A549 (cell line): ENCODE results near the gene LHFPL2. TPM values are rescaled to one million over a fixed set of nuclear protein-coding genes. Genes with fewer than 3 reads are reported as not detected.

ENCODE experiments used
- ATAC-seq, 2 experiments: fragments of 200-7000 bp in 1 of 2; fragments of >200 bp in 1 of 2; cut with Nextera tagmentation in 1 of 2; cut with Tn5 transposase in 1 of 2; 3 replicates each; pipeline versions ENCODE4 v1.8.0 to v1.9.1; 2018 to 2020; ENCODE audit warnings: mild to moderate bottlenecking in 1 of 2, moderate library complexity in 1 of 2
- CTCF ChIA-PET: fragments of 300-600 bp; sonication (Branson Sonifier 250); formaldehyde crosslinking; extraction: SDS; loops from one replicate; lab custom pipeline; 2021; ENCODE audit warnings: antibody characterized with exemption, inconsistent platforms; lab: Yijun Ruan, JAX
- POLR2A ChIA-PET: fragments of 350-600 bp; formaldehyde crosslinking; extraction: SDS; loops from one replicate; lab custom pipeline; 2021; ENCODE audit warnings: antibody characterized with exemption, inconsistent platforms; lab: Yijun Ruan, JAX
- DNase-seq, 2 experiments: peaks; one replicate each; pipeline versions ENCODE4 v3.0.0 to v3.0.0-alpha.2; 2011 to 2016; ENCODE audit warnings: low read depth in 1 of 2, low spot score in 1 of 2
- FAIRE-seq: peaks from 2 replicates; lab custom pipeline; 2011; peaks lifted over from hg19 to GRCh38; lab: Jason Lieb, UNC
- H3K27ac ChIP-seq, 2 experiments: fragments of >200 bp; sonication (Bioruptor Twin); formaldehyde crosslinking; 3 replicates each; pipeline ENCODE4 v1.5.1; 2016 to 2017
- H3K4me1 ChIP-seq: fragments of >200 bp; sonication (Bioruptor Twin); formaldehyde crosslinking; 3 replicates; pipeline ENCODE4 v1.6.1; 2016
- H3K4me2 ChIP-seq: fragments of >200 bp; sonication (Bioruptor Twin); formaldehyde crosslinking; 3 replicates; pipeline ENCODE4 v1.6.1; 2016
- H3K4me3 ChIP-seq: fragments of >200 bp; sonication (Bioruptor Twin); formaldehyde crosslinking; 3 replicates; pipeline ENCODE4 v1.5.1; 2016
- H3K9me3 ChIP-seq: fragments of >200 bp; sonication (Bioruptor Twin); formaldehyde crosslinking; 3 replicates; pipeline ENCODE4 v1.6.1; 2016
- ATOH8 ChIP-seq: fragments of 250-450 bp; sonication (Bioruptor Pico); IDR thresholded peaks from 2 replicates; pipeline ENCODE4 v1.5.0; 2020; ENCODE audit warnings: low read depth, mild to moderate bottlenecking, moderate library complexity
- CEBPB ChIP-seq, 2 experiments: fragments of >200 bp in 1 of 2; sonication (Bioruptor Twin) in 1 of 2; formaldehyde crosslinking in 1 of 2; IDR thresholded peaks; 2 replicates each; pipeline ENCODE4 v1.6.1; 2012 to 2016
- CHD4 ChIP-seq: fragments of 200-600 bp; sonication (generic); IDR thresholded peaks from 2 replicates; pipeline ENCODE4 v1.6.1; 2016; ENCODE audit warnings: antibody characterized with exemption, mild to moderate bottlenecking, borderline replicate concordance
- E2F6 ChIP-seq: IDR thresholded peaks from 2 replicates; pipeline ENCODE4 v1.6.1; 2012; ENCODE audit warnings: low read depth, borderline replicate concordance
- EHF ChIP-seq: fragments of 250-450 bp; sonication (Bioruptor Pico); IDR thresholded peaks from 2 replicates; pipeline ENCODE4 v1.5.0; 2020; ENCODE audit warnings: mild to moderate bottlenecking
- EHMT2 ChIP-seq: fragments of 200-600 bp; sonication (generic); IDR thresholded peaks from 2 replicates; pipeline ENCODE4 v1.6.1; 2016; ENCODE audit warnings: antibody characterized with exemption, low read depth, mild to moderate bottlenecking, moderate library complexity
- ELK1 ChIP-seq: fragments of 150-350 bp; IDR thresholded peaks from 2 replicates; pipeline ENCODE4 v1.6.1; 2014; ENCODE audit warnings: low read depth, mild to moderate bottlenecking, low read length
- ESRRA ChIP-seq: fragments of 150-350 bp; IDR thresholded peaks from 2 replicates; pipeline ENCODE4 v1.6.1; 2014; ENCODE audit warnings: mild to moderate bottlenecking, low read length, borderline replicate concordance
- FOSL2 ChIP-seq, 2 experiments: fragments of 450-650 bp in 1 of 2; fragments of >200 bp in 1 of 2; sonication (Bioruptor Twin) in 1 of 2; formaldehyde crosslinking; IDR thresholded peaks; 2 replicates each; pipeline versions ENCODE4 v1.5.0 to v1.6.1; 2016 to 2020; ENCODE audit warnings: mild to moderate bottlenecking in 1 of 2, moderate library complexity in 1 of 2
- GATA3 ChIP-seq: IDR thresholded peaks from 2 replicates; pipeline ENCODE4 v1.6.1; 2012; ENCODE audit warnings: borderline replicate concordance
- HEYL ChIP-seq: fragments of 250-450 bp; sonication (Bioruptor Pico); IDR thresholded peaks from 2 replicates; pipeline ENCODE4 v1.8.0; 2021; ENCODE audit warnings: mild to moderate bottlenecking, moderate library complexity
- HOXB13 ChIP-seq: fragments of 250-450 bp; sonication (Bioruptor Pico); IDR thresholded peaks from 2 replicates; pipeline ENCODE4 v1.5.0; 2020; ENCODE audit warnings: low read depth, mild to moderate bottlenecking, moderate library complexity
- HOXB5 ChIP-seq: fragments of 250-450 bp; sonication (Bioruptor Pico); IDR thresholded peaks from 2 replicates; pipeline ENCODE4 v1.5.0; 2020; ENCODE audit warnings: mild to moderate bottlenecking, moderate library complexity
- POLR2A ChIP-seq: IDR thresholded peaks from 2 replicates; pipeline ENCODE4 v1.6.1; 2012; ENCODE audit warnings: mild to moderate bottlenecking, low read length
- POLR2AphosphoS2 ChIP-seq: conservative IDR thresholded peaks from 2 replicates; pipeline ENCODE4 v1.6.1; 2012; ENCODE audit warnings: low read length, improper control_type of control experiment, inconsistent platforms
- RAD21 ChIP-seq, 2 experiments: fragments of >200 bp in 1 of 2; sonication (Bioruptor Twin) in 1 of 2; formaldehyde crosslinking in 1 of 2; IDR thresholded peaks in 1 of 2; conservative IDR thresholded peaks in 1 of 2; 2 replicates in 1 of 2; 3 replicates in 1 of 2; pipeline ENCODE4 v1.6.1; 2012 to 2018; ENCODE audit warnings: inconsistent platforms in 1 of 2
- RARB ChIP-seq: fragments of 250-450 bp; sonication (Bioruptor Pico); IDR thresholded peaks from 2 replicates; pipeline ENCODE4 v1.8.0; 2021; ENCODE audit warnings: mild to moderate bottlenecking, moderate library complexity
- RCOR1 ChIP-seq: fragments of 150-350 bp; IDR thresholded peaks from 2 replicates; pipeline ENCODE4 v1.6.1; 2014; ENCODE audit warnings: antibody characterized with exemption, low read length, low read depth
- SMC3 ChIP-seq: fragments of >200 bp; sonication (Bioruptor Twin); formaldehyde crosslinking; IDR thresholded peaks from 3 replicates; pipeline ENCODE4 v1.6.1; 2018; ENCODE audit warnings: inconsistent platforms
- SREBF2 ChIP-seq: fragments of 450-650 bp; IDR thresholded peaks from 2 replicates; pipeline ENCODE4 v1.6.1; 2014; ENCODE audit warnings: mild to moderate bottlenecking, moderate library complexity
- ZC3H11A ChIP-seq: fragments of 450-650 bp; IDR thresholded peaks from 2 replicates; pipeline ENCODE4 v1.6.1; 2014; ENCODE audit warnings: antibody characterized with exemption, mild to moderate bottlenecking
- ZFP36 ChIP-seq: fragments of 450-650 bp; IDR thresholded peaks from 2 replicates; pipeline ENCODE4 v1.6.1; 2014; ENCODE audit warnings: borderline replicate concordance; ENCODE audit not compliant: partially characterized antibody
- ZSCAN20 ChIP-seq: fragments of 250-450 bp; sonication (Bioruptor Pico); IDR thresholded peaks from 2 replicates; pipeline ENCODE4 v1.8.0; 2022; ENCODE audit warnings: mild to moderate bottlenecking, moderate library complexity
- WGBS: methylation state at CpG from one replicate; pipeline ENCODE4 v1.1.6; 2017; ENCODE audit errors: missing lambda C conversion rate; 5-methylcytosine and 5-hydroxymethylcytosine counted together
- polyA plus RNA-seq, 4 experiments: library from polyadenylated mRNA; depleted of rRNA in 3 of 4; stranded (reverse); fragments of >200 nt; fragmentation: RNase III in 1 of 4; extraction: RNeasy Plus Mini Kit Qiagen cat#74134 plus additional on column Dnase treatment in 1 of 4; gene quantifications; 2 replicates in 3 of 4; 3 replicates in 1 of 4; pipeline ENCODE4 v1.2.3, GENCODE V29; 2011 to 2017
- TF ChIP-seq, protein P1 (sequence below): fragments of >200 bp; sonication (Bioruptor Twin); formaldehyde crosslinking; IDR thresholded peaks from 2 replicates; pipeline ENCODE4 v1.6.1; 2016
- TF ChIP-seq, protein P2 (sequence below): IDR thresholded peaks from 2 replicates; pipeline ENCODE4 v1.6.1; 2012

Gene LHFPL2
- polyA plus RNA-seq, 2 of the 4 experiments (the other 2 are of a cell fraction) = 24.9 to 41.7 TPM

DNA sequence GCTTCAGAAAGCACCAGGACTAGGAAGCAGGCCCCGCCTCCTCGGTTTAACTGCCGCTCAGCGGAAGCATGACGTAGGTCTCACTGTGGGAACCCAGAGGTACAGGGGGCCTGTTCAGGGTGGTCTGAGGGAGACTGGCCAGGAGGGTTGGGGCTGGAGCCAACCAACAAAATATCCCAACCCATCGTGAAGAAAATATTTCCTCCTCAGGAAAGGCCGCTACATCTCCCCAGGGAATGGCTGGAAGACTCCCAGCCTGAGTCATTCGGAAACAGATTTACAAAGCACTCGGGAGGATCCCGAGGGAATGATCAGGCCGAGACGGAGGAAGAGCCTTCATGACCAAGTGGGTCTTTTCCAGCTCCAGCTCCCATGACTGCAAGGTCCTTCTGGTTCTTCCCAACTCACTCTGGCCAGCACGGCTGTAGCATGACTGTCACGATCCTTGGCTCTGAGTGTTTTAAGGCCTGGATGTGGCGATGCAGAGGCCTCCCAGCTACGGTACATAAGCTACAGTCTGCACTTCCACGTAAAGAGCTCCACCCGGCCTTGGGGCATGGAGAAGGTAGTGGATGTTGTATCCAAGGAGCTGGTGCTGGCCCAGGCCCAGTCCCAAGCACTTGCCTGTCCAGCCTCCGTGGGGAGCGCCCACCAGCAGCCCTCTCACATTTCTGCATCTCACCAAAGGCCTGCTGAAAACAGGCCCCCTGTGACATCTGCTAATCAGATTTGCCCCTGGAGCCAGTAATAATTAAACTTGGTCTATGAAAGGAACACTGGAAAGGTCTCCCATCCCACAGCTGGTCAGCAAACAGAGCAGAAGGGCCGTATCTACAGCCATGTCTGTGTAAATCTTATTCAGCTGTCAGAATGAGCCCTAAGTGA is 100.6 kb downstream of the LHFPL2 start:
- Histone ChIP-seq H3K4me3 (no peak overlapping the region), H3K27ac (peak overlapping the region in 1 of 2 experiments; percentile 33; a peak in 1 of 6 replicates), H3K4me2 (no peak overlapping the region), H3K9me3 (no peaks in the 10 kb centered on the region)
- no peak for DNase-seq
- WGBS = 81% methylated on average over 21 of the region's 21 CpGs
- CTCF ChIA-PET = interaction anchor here (1.0 to 1.7 kb wide), 2 partner anchors 10 to 20 kb away, joined by 4 read pairs; no protein-coding TSS in a partner anchor
- FAIRE-seq = no peak
- TF ChIP-seq CHD4 (no peak), ZFP36 (no peak), HEYL (CRISPR knock-in tag) (no peak), CEBPB (IDR thresholded peaks at IDR 0.05) (no peak), RAD21 (conservative IDR thresholded peaks at IDR 0.05 in 1 of 2, IDR thresholded peaks at IDR 0.05 in 1 of 2) (no peak), SREBF2 (no peak), EHF (CRISPR knock-in tag) (no peak), ZC3H11A (no peak), ZSCAN20 (CRISPR knock-in tag) (no peak), FOSL2 (IDR thresholded peaks at IDR 0.05) (no peak), FOSL2 (CRISPR knock-in tag; IDR thresholded peaks at IDR 0.05) (no peak), EHMT2 (no peak), ELK1 (no peak), ESRRA (no peak), RARB (CRISPR knock-in tag) (no peak), HOXB13 (CRISPR knock-in tag) (no peak)
- TF ChIP-seq, all 56 proteins: peak for 0
- peaks cover 24% of the 10 kb centered on the region for H3K4me1 ChIP-seq
- POLR2A ChIA-PET = no interaction called here
- peak in 1 of 2 experiments; percentile 48; a peak in 3 of 6 replicates for ATAC-seq

DNA sequence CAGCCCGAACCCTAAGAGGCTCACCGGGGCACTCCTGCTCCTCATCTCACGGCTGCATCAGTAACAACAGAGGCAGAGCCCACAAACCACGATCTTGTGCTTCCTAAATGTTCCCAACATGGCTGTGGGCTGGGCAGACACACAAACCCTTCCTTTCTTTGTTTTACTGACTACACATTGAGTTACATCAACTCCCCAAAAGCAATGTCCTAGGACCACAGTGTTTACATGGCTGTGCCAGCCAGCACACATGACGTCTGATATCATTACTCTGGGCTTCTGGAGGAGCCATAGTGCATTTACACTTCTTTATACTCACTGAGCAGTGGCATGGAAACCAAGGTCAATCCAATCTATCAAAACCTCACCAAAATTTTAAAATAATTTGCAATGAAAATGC is 101.4 kb downstream of the LHFPL2 start:
- H3K4me2 ChIP-seq = no peak overlapping the region
- CTCF ChIA-PET = interaction anchor here (1.0 kb wide), 1 partner anchor 19 kb away, joined by 4 read pairs; no protein-coding TSS in a partner anchor
- FAIRE-seq = no peak

More for the DNA sequence above, 101.4 kb downstream of the LHFPL2 start:
- 90% methylated on average over 5 of the region's 5 CpGs for WGBS
- H3K4me1 ChIP-seq = peaks cover 24% of the 10 kb centered on the region
- H3K4me3 ChIP-seq = no peak overlapping the region
- ATAC-seq = no peak
- H3K9me3 ChIP-seq = no peaks in the 10 kb centered on the region
- TF ChIP-seq RARB (CRISPR knock-in tag) (no peak), RAD21 (conservative IDR thresholded peaks at IDR 0.05 in 1 of 2, IDR thresholded peaks at IDR 0.05 in 1 of 2) (no peak), EHMT2 (no peak), E2F6 (no peak), GATA3 (no peak), ATOH8 (CRISPR knock-in tag) (no peak), CHD4 (no peak), SMC3 (no peak), POLR2AphosphoS2 (no peak), RCOR1 (no peak), POLR2A (no peak), HOXB5 (CRISPR knock-in tag) (no peak)
- TF ChIP-seq, protein P1, sequence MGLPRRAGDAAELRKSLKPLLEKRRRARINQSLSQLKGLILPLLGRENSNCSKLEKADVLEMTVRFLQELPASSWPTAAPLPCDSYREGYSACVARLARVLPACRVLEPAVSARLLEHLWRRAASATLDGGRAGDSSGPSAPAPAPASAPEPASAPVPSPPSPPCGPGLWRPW = no peak
- TF ChIP-seq, protein P2, sequence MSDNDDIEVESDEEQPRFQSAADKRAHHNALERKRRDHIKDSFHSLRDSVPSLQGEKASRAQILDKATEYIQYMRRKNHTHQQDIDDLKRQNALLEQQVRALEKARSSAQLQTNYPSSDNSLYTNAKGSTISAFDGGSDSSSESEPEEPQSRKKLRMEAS = no peak
- no peak for DNase-seq
- POLR2A ChIA-PET = no interaction called here
- no peak overlapping the region for H3K27ac ChIP-seq
